HUES6 (cell line): Measurements from ENCODE around the gene ZBTB17.

Experiments
- H3K27ac ChIP-seq: 2 replicates; pipeline ENCODE4 v1.7.0; 2013; ENCODE audit warnings: low read depth, mild to moderate bottlenecking, low read length, inconsistent platforms
- H3K27me3 ChIP-seq: 2 replicates; pipeline ENCODE4 v1.6.1; 2013; ENCODE audit warnings: low read length; ENCODE audit not compliant: control insufficient read depth, insufficient read depth
- H3K36me3 ChIP-seq: 2 replicates; pipeline ENCODE4 v1.6.1; 2013; ENCODE audit warnings: low read length; ENCODE audit not compliant: control insufficient read depth, insufficient read depth
- H3K4me1 ChIP-seq: 2 replicates; pipeline ENCODE4 v1.6.1; 2013; ENCODE audit warnings: low read length; ENCODE audit not compliant: control insufficient read depth, insufficient read depth
- H3K4me3 ChIP-seq: 2 replicates; pipeline ENCODE4 v1.5.1; 2013; ENCODE audit warnings: low read depth, low read length
- H3K9ac ChIP-seq: one replicate; pipeline ENCODE4 v1.6.1; 2013; ENCODE audit warnings: mild to moderate bottlenecking, low read length
- H3K9me3 ChIP-seq: 2 replicates; pipeline ENCODE4 v1.6.1; 2013; ENCODE audit warnings: low read depth, low read length; ENCODE audit not compliant: control insufficient read depth, insufficient read depth

ZBTB17 gene

GRCh38 chr1:15994590-15995351 lies 18.9 kb upstream of the ZBTB17 start:
- Histone ChIP-seq H3K9ac (no peak overlapping the region), H3K36me3 (no peaks in the 10 kb centered on the region), H3K27me3 (no peaks in the 10 kb centered on the region), H3K9me3 (no peaks in the 10 kb centered on the region), H3K4me3 (no peak overlapping the region), H3K27ac (no peak overlapping the region), H3K4me1 (no peaks in the 10 kb centered on the region)

- Histone ChIP-seq H3K27me3 (no peaks in the 10 kb centered on the region), H3K9ac (no peak overlapping the region), H3K27ac (no peak overlapping the region), H3K9me3 (no peaks in the 10 kb centered on the region), H3K36me3 (no peaks in the 10 kb centered on the region), H3K4me1 (no peaks in the 10 kb centered on the region), H3K4me3 (no peak overlapping the region)
Measured at GRCh38 chr1:15994081-15994480, 18.2 kb upstream of the ZBTB17 start.

GRCh38 chr1:15993666-15994065 lies 17.8 kb upstream of the ZBTB17 start:
- no peaks in the 10 kb centered on the region for H3K4me1 ChIP-seq
- no peaks in the 10 kb centered on the region for H3K27me3 ChIP-seq
- H3K9ac ChIP-seq, result no peak overlapping the region
- H3K27ac ChIP-seq, result no peak overlapping the region
- no peaks in the 10 kb centered on the region for H3K9me3 ChIP-seq
- H3K36me3 ChIP-seq, result no peaks in the 10 kb centered on the region
- no peak overlapping the region for H3K4me3 ChIP-seq

GRCh38 chr1:15992582-15993500 lies 16.9 kb upstream of the ZBTB17 start:
- H3K27me3 ChIP-seq, result no peaks in the 10 kb centered on the region
- H3K4me1 ChIP-seq, result no peaks in the 10 kb centered on the region
- no peak overlapping the region for H3K4me3 ChIP-seq
- no peak overlapping the region for H3K9ac ChIP-seq
- no peak overlapping the region for H3K27ac ChIP-seq
- H3K36me3 ChIP-seq, result no peaks in the 10 kb centered on the region
- H3K9me3 ChIP-seq, result no peaks in the 10 kb centered on the region

- Histone ChIP-seq H3K27ac (no peak overlapping the region), H3K4me1 (no peaks in the 10 kb centered on the region), H3K4me3 (no peak overlapping the region), H3K9ac (no peak overlapping the region), H3K36me3 (no peaks in the 10 kb centered on the region), H3K9me3 (no peaks in the 10 kb centered on the region), H3K27me3 (no peaks in the 10 kb centered on the region)
Measured at GRCh38 chr1:15992187-15992553, 16.3 kb upstream of the ZBTB17 start.

- H3K27ac ChIP-seq, result no peak overlapping the region
- no peaks in the 10 kb centered on the region for H3K4me1 ChIP-seq
- no peak overlapping the region for H3K9ac ChIP-seq
- H3K36me3 ChIP-seq, result no peaks in the 10 kb centered on the region
- no peak overlapping the region for H3K4me3 ChIP-seq
- H3K9me3 ChIP-seq, result no peaks in the 10 kb centered on the region
- no peaks in the 10 kb centered on the region for H3K27me3 ChIP-seq
Measured at GRCh38 chr1:15991427-15992186, 15.7 kb upstream of the ZBTB17 start.

GRCh38 chr1:15989776-15990175 lies 13.9 kb upstream of the ZBTB17 start:
- H3K4me3 ChIP-seq, result no peak overlapping the region
- H3K27me3 ChIP-seq, result no peaks in the 10 kb centered on the region
- H3K27ac ChIP-seq, result no peak overlapping the region
- no peaks in the 10 kb centered on the region for H3K4me1 ChIP-seq
- H3K9me3 ChIP-seq, result no peaks in the 10 kb centered on the region
- H3K36me3 ChIP-seq, result no peaks in the 10 kb centered on the region
- no peak overlapping the region for H3K9ac ChIP-seq

- H3K4me1 ChIP-seq, result no peaks in the 10 kb centered on the region
- H3K9me3 ChIP-seq, result no peaks in the 10 kb centered on the region
- no peak overlapping the region for H3K9ac ChIP-seq
- no peak overlapping the region for H3K27ac ChIP-seq
- no peaks in the 10 kb centered on the region for H3K27me3 ChIP-seq
- no peak overlapping the region for H3K4me3 ChIP-seq
- no peaks in the 10 kb centered on the region for H3K36me3 ChIP-seq
Measured at GRCh38 chr1:15988856-15989736, 13.2 kb upstream of the ZBTB17 start.

GRCh38 chr1:15985611-15986297 lies 9.9 kb upstream of the ZBTB17 start:
- no peaks in the 10 kb centered on the region for H3K4me1 ChIP-seq
- no peak overlapping the region for H3K27ac ChIP-seq
- no peaks in the 10 kb centered on the region for H3K36me3 ChIP-seq
- peaks cover 13% of the 10 kb centered on the region for H3K9me3 ChIP-seq
- no peak overlapping the region for H3K9ac ChIP-seq
- H3K27me3 ChIP-seq, result no peaks in the 10 kb centered on the region
- no peak overlapping the region for H3K4me3 ChIP-seq

GRCh38 chr1:15983275-15983674 lies 7.4 kb upstream of the ZBTB17 start:
- peaks cover 13% of the 10 kb centered on the region for H3K9me3 ChIP-seq
- no peaks in the 10 kb centered on the region for H3K4me1 ChIP-seq
- no peak overlapping the region for H3K27ac ChIP-seq
- no peaks in the 10 kb centered on the region for H3K27me3 ChIP-seq
- no peak overlapping the region for H3K9ac ChIP-seq
- H3K36me3 ChIP-seq, result no peaks in the 10 kb centered on the region
- no peak overlapping the region for H3K4me3 ChIP-seq
